Endometrium (tissue), 2 donors: ENCODE data around the gene GINS2.

Source experiments
- FAIRE-seq: peaks from 2 replicates; lab custom pipeline; 2012; peaks lifted over from hg19 to GRCh38; lab: Jason Lieb, UNC
- donor health status: control.
- donor health status: control.

GINS2 gene

DNA sequence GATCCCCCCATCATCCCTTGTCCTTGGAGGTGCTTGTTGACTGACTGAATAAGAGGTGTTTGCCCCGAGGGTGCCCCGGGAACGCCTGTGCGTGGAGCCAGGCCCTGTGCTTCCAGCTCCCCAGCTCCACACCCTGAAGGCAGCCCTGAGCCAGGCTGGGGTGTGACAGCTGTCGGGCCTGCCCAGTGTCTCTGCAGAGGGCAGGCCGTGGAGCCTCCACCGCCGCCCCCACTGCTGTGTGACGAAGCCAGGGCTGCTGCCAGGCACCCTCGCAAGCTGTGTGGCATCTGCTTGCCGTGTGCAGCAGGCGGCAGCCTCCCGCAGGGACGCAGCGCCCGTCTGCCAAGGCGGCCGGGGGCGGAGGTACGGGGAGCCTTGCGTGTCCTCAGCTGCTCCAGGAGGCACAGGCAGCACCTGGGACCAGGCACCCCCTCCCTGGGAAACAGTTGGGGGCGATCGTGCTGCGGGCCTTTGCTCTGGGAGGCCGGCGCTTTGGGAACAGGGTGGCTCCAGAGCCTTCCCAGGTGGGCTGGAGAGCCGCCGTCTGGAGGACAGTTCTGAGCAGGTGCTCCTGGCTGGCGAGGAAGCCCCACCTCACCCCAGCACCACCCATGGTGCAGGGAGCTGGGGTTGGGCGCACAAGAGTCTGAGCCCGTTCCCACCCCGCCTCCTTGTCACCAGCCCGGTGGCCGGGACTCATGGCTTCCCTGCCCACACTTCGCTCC is 49.1 kb downstream of the GINS2 start:
- FAIRE-seq = no peak

DNA sequence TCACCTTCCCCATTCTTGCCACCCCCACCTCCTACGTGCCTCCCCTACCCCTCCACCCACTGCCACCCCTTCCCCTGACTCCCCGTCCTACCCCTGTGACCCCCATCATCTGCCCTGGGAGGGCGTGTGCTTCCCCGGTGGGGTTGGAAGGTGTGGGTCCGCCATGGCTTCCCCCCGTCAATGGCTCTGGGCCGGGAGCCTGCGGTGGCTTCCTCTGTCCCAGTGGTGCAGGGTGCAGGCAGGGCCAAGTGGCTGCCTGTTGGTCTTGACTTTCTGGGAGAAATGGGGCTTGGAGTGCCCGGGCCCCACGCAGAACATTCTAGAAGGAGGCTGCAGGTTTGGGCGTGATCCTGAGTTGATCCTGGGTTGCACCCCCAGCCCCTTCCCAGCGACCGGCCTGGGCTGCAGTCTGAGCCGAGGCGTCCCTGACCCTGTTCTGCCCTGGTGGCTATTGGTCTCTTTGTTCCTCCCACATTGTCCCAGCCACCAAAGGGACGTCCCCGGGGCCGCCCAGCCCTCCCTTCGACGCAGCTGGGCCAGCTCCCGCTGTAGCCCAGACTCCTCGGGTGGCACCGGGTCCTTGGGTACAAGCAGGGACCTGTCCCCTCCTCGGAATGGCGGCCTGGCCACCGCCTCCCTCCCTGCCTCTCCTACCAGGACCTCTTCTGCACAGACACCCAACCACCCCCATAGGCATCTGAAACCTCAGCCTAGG is 49.9 kb downstream of the GINS2 start:
- FAIRE-seq = no peak

DNA sequence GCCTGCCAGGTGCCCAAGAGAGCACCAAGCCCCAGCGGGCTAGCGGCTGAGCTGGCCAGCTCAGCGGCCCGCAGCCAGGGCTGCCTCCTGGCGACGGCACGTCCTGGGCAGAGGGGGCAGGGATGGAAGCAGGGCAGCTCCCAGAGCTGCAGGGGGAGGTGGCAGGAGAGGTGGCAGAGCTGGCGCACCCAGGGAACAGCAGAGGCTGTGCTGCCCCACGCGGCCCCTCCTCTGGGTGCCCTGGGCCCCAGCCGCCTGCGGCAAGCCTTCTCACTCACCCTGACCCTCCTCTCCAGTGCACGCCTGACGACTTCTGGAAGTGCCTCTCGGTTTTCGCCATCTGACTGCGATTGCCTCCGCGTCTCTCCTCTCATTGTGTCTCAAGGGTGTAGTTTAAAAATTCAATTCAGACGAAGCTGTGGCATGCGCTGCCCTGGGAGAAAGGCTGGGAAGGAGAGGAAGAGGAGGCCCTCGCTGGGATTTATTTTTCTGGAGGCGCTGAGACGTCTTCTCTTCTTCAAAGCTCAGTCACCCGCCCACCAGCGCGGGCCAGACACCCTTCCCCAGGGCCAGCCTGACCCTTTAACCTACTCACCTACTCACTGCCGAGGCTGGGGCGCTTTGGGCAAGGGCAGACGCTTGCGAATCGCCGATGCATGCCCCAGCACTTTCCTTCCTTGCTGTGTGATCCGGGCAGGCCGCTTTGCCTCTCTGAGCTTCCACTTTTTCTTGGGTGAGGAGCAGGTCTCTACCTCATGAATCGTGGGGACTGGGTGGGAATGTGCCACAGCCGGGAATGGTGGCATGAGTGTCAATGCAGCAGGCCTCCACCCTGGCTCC is 50.7 kb downstream of the GINS2 start:
- FAIRE-seq = no peak

DNA sequence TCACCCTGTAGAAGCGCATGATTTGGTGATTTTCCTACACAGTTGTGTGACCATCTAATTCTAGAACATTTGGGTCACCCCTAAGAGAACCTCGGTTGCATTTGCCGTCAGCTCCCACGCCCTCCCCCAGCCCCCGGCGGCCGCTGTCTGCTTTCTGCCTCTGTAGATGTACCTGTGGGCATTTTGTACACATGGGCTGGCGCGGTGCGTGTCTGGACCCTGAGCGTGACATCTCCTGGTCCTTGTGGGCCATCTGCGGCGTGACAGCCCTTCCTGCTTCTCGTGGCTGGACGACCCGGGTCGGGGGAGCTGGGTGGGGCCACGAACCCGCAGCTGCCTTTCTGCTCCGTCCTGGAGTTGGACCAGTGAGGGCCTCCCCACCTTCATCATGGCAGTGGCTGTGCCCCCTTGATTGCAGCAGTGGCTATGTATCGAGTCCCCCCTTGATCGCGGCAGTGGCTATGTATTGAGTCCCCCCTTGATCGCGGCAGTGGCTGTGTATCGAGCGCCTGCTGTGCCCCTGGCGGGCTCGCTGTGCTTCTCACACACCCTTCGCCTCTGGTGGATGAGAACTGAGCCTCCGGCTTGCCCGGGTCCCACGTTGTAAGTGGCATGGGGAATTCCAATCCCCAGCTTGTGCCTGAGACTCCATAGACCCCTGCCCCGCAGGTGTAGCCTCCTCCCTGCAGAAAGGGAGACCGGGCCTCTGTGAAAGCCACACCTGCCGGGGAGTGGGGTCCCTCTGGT is 51.5 kb downstream of the GINS2 start:
- no peak for FAIRE-seq

DNA sequence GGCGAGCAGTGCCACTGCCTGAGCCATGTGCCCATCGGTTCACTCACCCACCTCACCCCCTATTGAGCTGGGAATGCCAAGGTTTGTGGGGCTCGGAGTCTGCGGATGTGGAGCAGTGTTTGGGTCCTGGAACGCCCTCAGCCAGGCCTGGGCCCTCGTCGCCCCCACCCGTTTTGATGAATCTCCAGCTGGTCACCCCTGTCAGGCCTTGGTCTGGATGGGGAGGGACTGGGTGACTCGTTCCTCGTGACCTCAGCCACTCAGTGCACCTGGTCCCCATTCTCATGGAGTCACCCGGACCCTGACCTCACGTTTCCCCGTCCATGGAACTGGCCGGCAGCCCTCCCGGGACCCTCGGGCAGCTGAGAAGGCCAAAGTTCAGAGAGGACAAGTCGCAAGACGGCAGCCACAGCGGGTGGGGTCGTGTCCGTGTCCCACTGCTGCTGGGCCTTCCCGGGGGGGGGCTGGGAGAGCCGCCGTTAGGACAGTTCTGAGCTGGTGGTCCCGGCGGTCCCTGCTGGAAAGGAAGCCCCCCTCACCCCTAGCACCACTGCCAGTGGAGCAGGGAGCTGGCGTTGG is 52.4 kb downstream of the GINS2 start:
- no peak for FAIRE-seq

DNA sequence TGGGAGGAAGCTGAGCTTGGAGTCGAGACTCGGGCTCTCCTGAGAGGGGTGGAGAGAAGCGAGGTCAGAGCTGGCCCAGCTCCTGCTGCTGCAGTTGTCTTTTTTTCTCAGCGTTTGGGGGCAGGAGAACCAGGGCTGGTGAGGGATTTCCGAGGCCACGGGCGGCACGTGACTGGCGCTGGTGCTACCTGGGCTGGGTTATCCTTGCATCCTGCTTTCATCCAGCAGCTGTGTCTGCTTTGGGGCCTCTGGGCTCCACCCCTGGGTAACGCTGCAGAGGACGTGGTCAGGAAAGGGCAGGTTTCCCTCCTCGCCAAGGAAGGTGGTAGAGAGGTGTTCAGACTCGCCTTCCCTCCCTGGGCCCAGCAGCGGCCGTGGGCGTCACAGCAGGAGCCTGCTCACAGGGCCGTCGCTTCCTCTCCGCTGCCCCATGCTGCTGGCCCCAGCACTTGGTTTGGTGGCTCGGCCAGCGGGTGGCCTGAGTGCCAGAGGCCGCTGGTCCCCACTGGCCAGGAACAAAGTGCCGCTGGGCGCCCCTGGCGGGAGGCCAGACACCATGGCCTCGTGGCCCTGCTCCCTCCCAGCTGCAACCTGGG is 53.1 kb downstream of the GINS2 start:
- FAIRE-seq = no peak

DNA sequence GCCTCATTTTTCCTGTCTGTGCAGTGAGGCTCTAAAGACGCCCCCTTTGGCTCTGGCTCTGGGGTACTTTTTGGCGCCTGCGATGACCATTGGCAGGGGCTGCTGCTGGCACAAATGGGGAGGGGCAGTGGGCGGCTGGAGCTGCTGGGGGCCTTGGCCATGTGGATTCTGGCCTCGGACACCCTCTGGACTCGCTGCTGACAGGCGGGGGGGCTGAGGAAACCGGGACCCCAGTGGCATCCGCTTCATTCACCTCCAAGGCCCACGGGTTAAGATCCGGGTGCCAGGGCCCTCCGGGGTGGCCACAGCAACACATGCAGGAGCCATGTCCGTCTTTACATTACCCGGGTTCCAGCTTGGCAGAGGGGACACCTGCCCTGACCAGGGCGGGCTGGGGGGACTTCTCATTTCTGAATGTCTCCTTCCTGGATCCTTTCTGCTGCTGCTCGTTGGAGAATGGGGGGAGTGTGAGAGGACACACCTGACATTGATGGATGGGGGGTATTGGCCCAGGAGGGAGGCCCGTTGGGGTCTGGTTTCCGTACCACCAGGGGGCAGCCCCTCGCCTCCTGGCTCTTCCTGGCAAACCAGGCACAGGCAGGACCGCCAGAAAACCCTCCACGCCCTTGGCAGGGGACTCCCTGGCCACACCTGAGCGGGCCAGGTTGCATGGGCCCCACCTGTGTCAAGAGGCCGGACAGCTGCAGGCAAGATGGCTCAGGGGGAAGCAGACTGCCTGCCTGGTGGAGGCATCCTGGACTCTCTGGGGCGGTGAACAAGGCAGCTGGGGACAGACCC is 53.8 kb downstream of the GINS2 start:
- FAIRE-seq = no peak

DNA sequence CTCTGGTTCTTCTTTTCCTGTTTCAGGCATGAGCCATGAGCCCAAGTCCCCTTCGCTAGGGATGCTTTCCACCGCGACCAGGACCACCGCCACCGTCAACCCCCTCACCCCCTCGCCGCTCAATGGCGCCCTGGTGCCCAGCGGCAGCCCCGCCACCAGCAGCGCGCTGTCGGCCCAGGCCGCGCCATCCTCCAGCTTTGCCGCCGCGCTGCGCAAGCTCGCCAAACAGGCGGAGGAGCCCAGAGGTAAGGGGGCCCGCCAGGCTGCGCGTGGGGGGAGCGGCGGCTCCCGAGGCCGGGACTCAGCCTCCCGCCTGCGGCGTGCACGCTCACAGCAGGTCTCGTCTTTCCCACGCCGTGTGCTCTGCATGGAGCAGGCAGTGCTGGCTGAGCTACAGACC is 54.9 kb downstream of the GINS2 start:
- no peak for FAIRE-seq

DNA sequence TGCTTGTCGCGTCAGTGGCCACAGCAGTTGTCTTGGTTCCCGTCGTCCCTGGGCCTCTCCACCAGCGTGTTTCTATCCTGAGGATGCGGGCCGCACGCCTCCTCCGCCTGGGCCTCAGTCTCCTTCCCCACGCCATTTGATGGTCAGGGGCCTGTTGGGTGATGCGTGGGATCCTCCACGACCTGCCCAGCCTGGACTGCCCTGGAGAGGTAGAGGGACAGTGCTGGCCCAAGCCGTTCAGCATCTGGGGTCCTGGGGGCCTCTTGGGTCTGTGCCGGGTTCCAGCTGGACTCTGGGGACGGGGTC is 55.4 kb downstream of the GINS2 start:
- FAIRE-seq = no peak

DNA sequence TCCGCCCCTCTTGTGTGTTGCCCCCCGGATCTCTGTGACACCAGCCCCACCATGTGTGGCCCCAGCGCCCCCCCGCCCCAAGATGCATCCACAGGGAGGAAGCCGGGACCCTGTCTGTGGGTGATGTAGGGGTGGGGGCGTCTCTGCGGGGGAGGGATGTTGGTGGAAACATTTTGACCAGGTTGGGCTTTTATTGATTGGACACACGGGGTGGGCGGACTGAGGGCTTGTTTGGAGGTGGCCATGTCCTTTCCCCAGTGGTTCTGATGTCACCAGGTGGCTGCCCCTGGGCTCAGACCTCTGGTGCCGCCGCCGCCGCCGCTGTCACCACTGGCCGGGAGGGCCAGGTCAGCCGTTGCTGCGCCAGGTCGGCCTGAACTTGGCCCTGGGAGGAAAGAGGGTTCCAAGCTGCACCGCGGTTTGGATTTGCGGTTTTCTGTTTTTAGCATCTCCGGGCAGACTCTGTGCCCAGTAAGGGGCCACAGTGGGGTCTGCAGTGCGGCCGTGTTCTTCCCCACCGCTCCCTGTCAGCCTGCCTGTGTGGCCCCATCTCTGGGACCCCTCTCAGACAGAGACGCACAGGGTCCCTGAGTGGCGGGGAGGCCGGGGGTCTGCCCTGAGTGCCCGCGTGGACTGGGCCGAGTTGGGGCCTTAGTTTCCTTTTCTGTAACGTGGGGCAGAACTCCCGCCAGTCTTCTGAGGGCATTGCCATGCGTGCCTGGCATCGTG is 55.9 kb downstream of the GINS2 start:
- FAIRE-seq = no peak

DNA sequence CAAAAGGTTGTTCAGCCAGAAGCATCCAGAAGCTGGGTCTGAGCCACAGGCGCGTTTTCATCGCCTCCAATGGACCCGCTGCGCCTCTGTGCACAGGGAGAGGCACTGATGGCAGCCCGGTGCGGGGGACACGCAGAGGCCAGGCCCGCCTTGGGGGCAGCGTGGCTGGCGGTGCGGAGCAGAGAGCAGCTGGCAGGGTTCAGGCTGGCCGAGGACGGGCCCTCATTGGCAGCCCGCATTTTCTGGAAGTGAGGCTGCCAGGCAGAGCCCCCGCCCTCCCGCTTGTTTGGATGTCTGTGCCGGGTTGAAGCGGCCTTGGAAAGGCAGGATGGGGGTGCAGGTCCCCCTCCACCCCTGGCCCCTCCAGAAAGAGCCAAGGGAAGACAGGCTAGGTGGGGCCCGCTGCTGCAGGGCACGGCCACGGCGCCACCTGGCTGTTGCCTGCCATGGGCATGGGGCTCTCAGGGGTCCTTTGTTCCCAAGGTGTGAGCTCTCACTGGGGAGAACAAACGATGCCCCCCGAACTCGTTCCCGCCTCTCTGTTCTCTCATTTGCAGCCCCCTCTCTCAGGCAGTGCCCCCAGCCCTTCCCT is 56.9 kb downstream of the GINS2 start:
- FAIRE-seq = no peak

DNA sequence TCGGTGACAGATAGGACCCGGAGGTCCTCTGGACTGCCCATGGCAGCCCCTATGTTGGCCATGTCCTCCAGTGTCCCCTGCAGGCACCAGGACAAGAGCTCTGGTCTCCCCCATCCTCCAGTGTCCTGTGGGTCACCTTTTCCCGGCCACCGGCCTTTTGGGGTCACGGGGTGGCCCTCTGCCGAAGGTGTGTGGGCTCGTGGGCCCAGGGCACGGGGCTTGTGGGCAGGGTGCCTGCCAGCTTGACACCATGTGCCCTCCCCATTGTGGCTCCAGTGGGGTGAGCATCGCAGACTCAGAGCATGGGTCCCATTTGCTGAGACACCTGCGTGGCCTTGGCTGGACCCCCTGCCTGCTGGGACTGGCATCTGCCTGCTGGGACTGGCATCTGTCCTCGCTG is 57.5 kb downstream of the GINS2 start:
- FAIRE-seq = no peak

DNA sequence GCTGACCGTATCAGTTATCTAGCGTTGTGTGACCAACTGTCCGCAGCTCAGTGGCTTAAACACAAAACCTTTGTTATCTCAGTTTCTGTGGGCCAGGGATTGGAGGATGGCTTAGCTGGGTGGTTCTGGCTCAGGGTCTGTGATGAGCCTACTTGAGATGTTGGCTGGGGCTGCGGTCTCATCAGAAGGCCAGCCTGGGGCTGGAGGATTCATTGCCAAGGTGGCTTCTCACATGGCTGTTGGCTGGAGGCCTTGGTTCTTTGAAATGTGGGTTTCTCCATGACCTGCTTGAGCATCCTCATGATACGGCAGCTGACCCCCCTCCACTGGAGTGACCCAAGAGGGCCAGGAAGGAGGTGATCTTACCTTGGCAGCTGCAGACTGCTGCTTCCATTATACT is 58.9 kb downstream of the GINS2 start:
- no peak for FAIRE-seq

DNA sequence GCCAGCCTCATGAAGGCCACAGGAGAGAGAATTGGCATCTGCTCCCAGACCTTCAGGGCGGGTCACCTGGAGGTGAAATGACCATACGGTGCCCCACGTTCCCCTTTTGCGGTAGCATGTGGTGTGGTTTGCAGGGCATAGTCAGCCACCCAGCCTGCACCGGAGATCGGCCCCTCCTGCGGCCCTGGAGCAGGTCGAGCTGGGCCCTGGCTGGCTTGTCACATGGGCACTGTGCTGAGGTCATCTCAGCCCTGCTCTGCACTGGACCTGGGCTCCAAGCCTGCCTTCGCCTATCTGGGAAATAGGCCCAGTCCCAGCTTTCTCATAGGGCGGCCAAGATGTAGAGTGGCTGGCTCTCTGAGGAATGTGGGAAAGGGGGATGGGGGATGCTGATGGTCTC is 59.4 kb downstream of the GINS2 start:
- FAIRE-seq = no peak

DNA sequence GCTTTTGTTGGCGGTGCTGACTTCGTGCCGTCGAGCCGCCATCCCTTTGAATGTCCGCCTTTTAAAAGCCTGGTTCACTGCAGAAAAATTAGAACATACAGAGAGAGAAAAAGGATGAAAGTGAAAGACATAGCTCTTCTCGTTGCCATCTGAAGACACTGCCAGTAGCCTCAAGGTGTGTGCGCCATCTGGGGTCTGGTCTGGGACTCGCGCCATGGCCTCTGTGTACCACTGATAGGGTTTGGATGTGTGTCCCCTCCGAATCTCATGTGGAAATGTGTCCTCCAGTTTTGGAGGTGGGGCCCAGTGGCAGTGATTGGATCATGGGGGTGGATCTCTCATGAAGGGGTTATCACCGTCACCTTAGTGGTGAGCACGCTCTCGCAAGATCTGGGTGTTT is 60.1 kb downstream of the GINS2 start:
- no peak for FAIRE-seq

DNA sequence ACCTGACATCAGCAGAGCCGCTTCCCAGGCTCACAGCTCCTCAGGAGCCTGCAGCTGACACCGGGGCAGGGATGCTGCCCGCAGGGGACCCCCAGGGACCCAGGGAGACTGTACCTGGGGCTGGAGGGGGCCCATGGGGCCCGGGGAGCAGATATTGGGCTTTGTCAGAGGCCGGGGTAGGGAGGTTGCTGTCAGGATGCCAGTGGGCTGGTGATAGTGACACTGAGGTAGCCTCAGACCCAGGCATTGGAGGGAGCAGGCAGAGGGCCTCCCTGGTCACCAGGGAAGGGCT is 60.5 kb downstream of the GINS2 start:
- no peak for FAIRE-seq

DNA sequence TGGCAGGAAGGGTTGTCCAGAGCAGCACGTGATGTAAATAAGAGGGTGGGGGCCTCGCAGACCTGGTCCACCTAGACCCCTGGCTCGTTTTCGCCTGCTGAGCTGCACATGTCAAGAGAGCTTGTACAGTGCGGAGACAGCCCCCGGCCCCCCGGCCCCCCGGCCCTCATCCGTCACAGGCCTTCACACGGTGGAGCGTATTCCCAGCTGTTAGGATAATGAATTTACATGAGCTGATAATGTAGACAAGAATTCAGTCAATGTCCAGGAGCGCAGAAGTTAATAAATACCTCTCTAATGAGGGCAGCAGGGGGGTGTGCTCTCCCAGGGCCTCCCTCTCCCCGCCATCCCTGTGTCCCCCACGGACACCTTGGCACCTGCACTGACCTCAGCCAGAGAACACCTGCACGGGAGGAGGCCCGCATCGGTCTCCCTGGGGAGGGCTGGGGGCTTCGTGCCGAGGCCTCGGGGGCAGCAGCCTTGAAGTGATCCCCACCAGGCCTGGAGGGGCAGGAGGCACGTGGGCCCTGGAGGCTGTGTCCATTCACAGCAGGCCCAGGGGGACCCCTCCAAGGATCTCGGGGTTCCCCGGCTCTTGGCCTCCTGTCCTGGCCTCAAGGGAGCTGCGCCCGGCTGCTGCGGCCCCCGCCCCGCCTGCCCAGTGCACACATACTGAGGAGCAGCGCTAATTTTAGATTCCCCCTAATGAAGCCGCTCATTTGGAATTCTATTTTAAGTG is 61.1 kb downstream of the GINS2 start:
- FAIRE-seq = no peak

DNA sequence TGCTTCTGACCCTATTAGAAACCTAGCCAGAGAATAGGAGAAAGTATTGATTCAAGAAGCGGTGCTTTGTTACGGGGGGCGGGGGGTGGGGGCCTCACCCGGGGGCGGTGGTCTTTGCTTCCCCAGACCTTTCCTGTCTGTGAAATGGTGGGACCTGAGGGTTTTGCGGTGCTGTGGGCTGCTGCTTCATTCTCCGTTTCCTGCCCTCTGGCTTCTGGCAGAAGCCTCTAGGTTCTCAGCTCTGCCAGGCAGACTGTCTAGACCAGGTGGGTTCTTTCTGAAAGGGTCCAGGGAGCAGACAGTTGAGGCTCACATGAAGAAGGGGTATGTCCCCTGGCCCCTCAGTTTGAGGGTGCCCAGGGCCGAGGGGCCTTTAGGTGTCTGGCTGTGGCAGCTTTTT is 61.7 kb downstream of the GINS2 start:
- FAIRE-seq = no peak
